Uterus (tissue), 2 donors: ENCODE data around the gene ZNF865.

Source experiments
- POLR2A ChIP-seq, 2 donors: fragments of 450-650 bp; IDR thresholded peaks; one replicate each; pipeline ENCODE4 v1.6.1; 2016; ENCODE audit warnings: antibody characterized with exemption in 2 of 2, mild to moderate bottlenecking in 1 of 2, moderate library complexity in 1 of 2
- TF ChIP-seq, protein P1 (sequence below), 4 experiments: fragments of 200-600 bp in 2 of 4; fragments of 450-650 bp in 2 of 4; sonication (generic) in 2 of 4; IDR thresholded peaks; one replicate each; pipeline ENCODE4 v1.5.1; 2016 to 2019; ENCODE audit warnings: antibody characterized with exemption in 4 of 4, mild to moderate bottlenecking in 2 of 4, moderate library complexity in 1 of 4

DNA sequence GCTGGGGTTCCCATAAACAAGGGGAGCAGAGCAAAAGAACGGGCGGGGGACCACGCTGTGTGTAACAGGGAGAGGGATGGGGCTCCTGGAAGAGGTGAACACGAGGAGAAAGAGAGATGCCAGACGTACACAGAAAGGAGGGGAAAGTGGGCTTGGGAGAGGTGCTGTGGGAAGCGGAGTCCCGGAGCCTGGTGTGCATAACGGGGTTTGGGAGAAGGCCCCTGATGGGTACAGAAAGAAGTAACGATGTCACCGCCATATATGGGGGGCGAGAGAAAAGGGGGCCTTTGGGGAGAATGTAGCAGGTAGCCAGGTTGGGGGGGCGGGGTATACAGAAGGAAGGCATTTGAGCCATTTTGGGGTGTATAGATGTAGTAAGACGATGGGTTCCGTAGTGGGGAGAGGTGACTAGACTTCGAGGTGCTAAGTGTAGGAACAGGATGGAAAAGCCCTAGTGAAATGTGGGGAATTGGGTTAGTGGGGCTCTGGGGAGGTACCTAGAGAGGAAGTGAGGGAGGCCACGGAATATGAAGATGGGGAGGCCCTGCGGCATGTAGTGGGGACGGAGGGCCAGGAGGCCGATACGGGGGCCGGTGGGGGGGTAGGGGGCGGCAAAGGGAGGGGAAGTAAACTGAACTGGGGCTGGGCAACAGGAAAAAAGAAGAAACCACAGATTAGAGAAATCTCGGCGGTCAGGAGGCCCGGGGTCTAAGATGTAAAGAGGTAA is 36.1 kb downstream of the ZNF865 start:
- TF ChIP-seq, protein P1, sequence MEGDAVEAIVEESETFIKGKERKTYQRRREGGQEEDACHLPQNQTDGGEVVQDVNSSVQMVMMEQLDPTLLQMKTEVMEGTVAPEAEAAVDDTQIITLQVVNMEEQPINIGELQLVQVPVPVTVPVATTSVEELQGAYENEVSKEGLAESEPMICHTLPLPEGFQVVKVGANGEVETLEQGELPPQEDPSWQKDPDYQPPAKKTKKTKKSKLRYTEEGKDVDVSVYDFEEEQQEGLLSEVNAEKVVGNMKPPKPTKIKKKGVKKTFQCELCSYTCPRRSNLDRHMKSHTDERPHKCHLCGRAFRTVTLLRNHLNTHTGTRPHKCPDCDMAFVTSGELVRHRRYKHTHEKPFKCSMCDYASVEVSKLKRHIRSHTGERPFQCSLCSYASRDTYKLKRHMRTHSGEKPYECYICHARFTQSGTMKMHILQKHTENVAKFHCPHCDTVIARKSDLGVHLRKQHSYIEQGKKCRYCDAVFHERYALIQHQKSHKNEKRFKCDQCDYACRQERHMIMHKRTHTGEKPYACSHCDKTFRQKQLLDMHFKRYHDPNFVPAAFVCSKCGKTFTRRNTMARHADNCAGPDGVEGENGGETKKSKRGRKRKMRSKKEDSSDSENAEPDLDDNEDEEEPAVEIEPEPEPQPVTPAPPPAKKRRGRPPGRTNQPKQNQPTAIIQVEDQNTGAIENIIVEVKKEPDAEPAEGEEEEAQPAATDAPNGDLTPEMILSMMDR (IDR thresholded peaks at IDR 0.05): no peak
- no peak for TF ChIP-seq POLR2A (IDR thresholded peaks at IDR 0.05)
